ENCODE results near the gene STK10. TPM values are rescaled to one million over a fixed set of nuclear protein-coding genes. Genes with fewer than 3 reads are reported as not detected.

Gene STK10
- total and polyA plus RNA-seq, 9 of the 15 experiments (the other 6 are each of a cell fraction or from before 2014, with no cell fraction given) = 0.30 to 6.7 (median 2.4) TPM

GRCh38 chr5:172006321-172007174 lies 181.5 kb downstream of the STK10 start, which contains the start of gene FBXW11 (continued):
- TF ChIP-seq ZNF274 (IDR thresholded peaks at IDR 0.05; ENCODE audit: borderline replicate concordance, low read depth, low read length) = no peak
- TF ChIP-seq ZFP36 (IDR thresholded peaks at IDR 0.05; ENCODE audit: low read depth, low read length, partially characterized antibody) = peak; percentile 64
- peak; percentile 35 for TF ChIP-seq MEIS2 (IDR thresholded peaks at IDR 0.05; ENCODE audit: partially characterized antibody)
- no peak for TF ChIP-seq THAP7 (CRISPR knock-in tag; IDR thresholded peaks at IDR 0.05)
- no peak; the same call in 1 of the 2 replicates for TF ChIP-seq ESRRA (IDR thresholded peaks at IDR 0.05; ENCODE audit: borderline replicate concordance, low read depth)
- peak; percentile 71 for TF ChIP-seq PKNOX1 (IDR thresholded peaks at IDR 0.05)
- no peak for TF ChIP-seq HSF4 (CRISPR knock-in tag; IDR thresholded peaks at IDR 0.05; ENCODE audit: borderline replicate concordance)
- TF ChIP-seq CLOCK (CRISPR knock-in tag; IDR thresholded peaks at IDR 0.05; ENCODE audit: borderline replicate concordance) = no peak
- TF ChIP-seq TEAD2 (tag; IDR thresholded peaks at IDR 0.05) = no peak
- TF ChIP-seq ZNF644 (tag; IDR thresholded peaks at IDR 0.05; ENCODE audit: low read depth) = peak; percentile 85
- peak; percentile 55 for TF ChIP-seq MAX (CRISPR knock-in tag; IDR thresholded peaks at IDR 0.05)
- no peak for TF ChIP-seq HMBOX1 (IDR thresholded peaks at IDR 0.05)
- TF ChIP-seq NFE2L1 (tag; IDR thresholded peaks at IDR 0.05; ENCODE audit: borderline replicate concordance, low read depth) = no peak
- peak; percentile 97 for TF ChIP-seq ZNF592 (IDR thresholded peaks at IDR 0.05)
